Mesenchymal stem cell (in vitro differentiated cells and primary cell): Measurements from ENCODE around the gene RPS26.

Source experiments
- DNase-seq: peaks from one replicate; pipeline ENCODE4 v3.0.0-alpha.2; 2013
- H2AFZ ChIP-seq: one replicate; pipeline ENCODE4 v1.6.1; 2013; ENCODE audit warnings: low read depth, mild to moderate bottlenecking, control low read depth, inconsistent platforms, low read length, moderate library complexity
- H2AK5ac ChIP-seq: 2 replicates; pipeline ENCODE4 v1.6.1; 2013; ENCODE audit warnings: low read length, moderate library complexity, mild to moderate bottlenecking, inconsistent platforms; ENCODE audit not compliant: severe bottlenecking
- H2BK120ac ChIP-seq: one replicate; pipeline ENCODE4 v1.6.1; 2013; ENCODE audit warnings: low read depth, mild to moderate bottlenecking, inconsistent platforms, low read length, moderate library complexity
- H2BK12ac ChIP-seq, 2 experiments: one replicate each; pipeline ENCODE4 v1.6.1; 2013; ENCODE audit warnings: inconsistent platforms in 2 of 2, low read length in 2 of 2, mild to moderate bottlenecking in 2 of 2, moderate library complexity in 2 of 2, control low read depth in 1 of 2
- H2BK15ac ChIP-seq: one replicate; pipeline ENCODE4 v1.6.1; 2013; ENCODE audit warnings: mild to moderate bottlenecking, low read depth, inconsistent platforms; ENCODE audit not compliant: poor library complexity, severe bottlenecking
- H2BK5ac ChIP-seq: 2 replicates; pipeline ENCODE4 v1.6.1; 2013; ENCODE audit warnings: low read depth, mild to moderate bottlenecking, low read length, control low read depth, inconsistent platforms; ENCODE audit not compliant: poor library complexity, severe bottlenecking
- H3K14ac ChIP-seq, 2 experiments: one replicate each; pipeline ENCODE4 v1.6.1; 2013; ENCODE audit warnings: inconsistent platforms in 2 of 2, low read length in 2 of 2, control low read depth in 1 of 2, mild to moderate bottlenecking in 1 of 2, moderate library complexity in 1 of 2
- H3K18ac ChIP-seq, 2 experiments: one replicate each; pipeline ENCODE4 v1.6.1; 2013; ENCODE audit warnings: inconsistent platforms in 2 of 2, low read length in 2 of 2, control low read depth in 1 of 2, low read depth in 1 of 2, mild to moderate bottlenecking in 1 of 2
- H3K23ac ChIP-seq, 2 experiments: one replicate each; pipeline ENCODE4 v1.6.1; 2013; ENCODE audit warnings: inconsistent platforms in 2 of 2, low read length in 2 of 2, mild to moderate bottlenecking in 2 of 2, moderate library complexity in 2 of 2, control low read depth in 1 of 2
- H3K27ac ChIP-seq: 2 replicates; pipeline ENCODE4 v1.5.1; 2013; ENCODE audit warnings: mild to moderate bottlenecking, moderate library complexity, low read length, control low read depth, inconsistent platforms; ENCODE audit not compliant: poor library complexity, severe bottlenecking
- H3K27me3 ChIP-seq, 2 experiments: 2 replicates each; pipeline versions ENCODE4 v1.6.1 to v1.7.0; 2013; ENCODE audit warnings: low read length in 2 of 2, mild to moderate bottlenecking in 2 of 2, moderate library complexity in 2 of 2, control low read depth in 1 of 2, inconsistent platforms in 1 of 2; ENCODE audit not compliant: control insufficient read depth in 1 of 2, insufficient read depth in 1 of 2
- H3K36me3 ChIP-seq, 2 experiments: 2 replicates each; pipeline versions ENCODE4 v1.6.1 to v1.7.0; 2013; ENCODE audit warnings: low read length in 2 of 2, control low read depth in 1 of 2, inconsistent platforms in 1 of 2, low read depth in 1 of 2, mild to moderate bottlenecking in 1 of 2; ENCODE audit not compliant: insufficient read depth in 2 of 2, control insufficient read depth in 1 of 2
- H3K4ac ChIP-seq, 2 experiments: one replicate each; pipeline ENCODE4 v1.6.1; 2013; ENCODE audit warnings: inconsistent platforms in 2 of 2, low read length in 2 of 2, mild to moderate bottlenecking in 2 of 2, moderate library complexity in 2 of 2, control low read depth in 1 of 2, low read depth in 1 of 2
- H3K4me1 ChIP-seq: 2 replicates; pipeline ENCODE4 v1.6.1; 2013; ENCODE audit warnings: low read depth, low read length, control low read depth; ENCODE audit not compliant: control insufficient read depth, insufficient read depth
- H3K4me2 ChIP-seq: 2 replicates; pipeline ENCODE4 v1.6.1; 2013; ENCODE audit warnings: low read length, mild to moderate bottlenecking, inconsistent platforms; ENCODE audit not compliant: poor library complexity, severe bottlenecking
- H3K4me3 ChIP-seq, 2 experiments: 2 replicates each; pipeline versions ENCODE4 v1.5.1 to v1.7.0; 2013; ENCODE audit warnings: low read length in 2 of 2, mild to moderate bottlenecking in 2 of 2, control low read depth in 1 of 2, low read depth in 1 of 2; ENCODE audit not compliant: insufficient read depth in 1 of 2
- H3K79me1 ChIP-seq: replicated peaks from 2 replicates; pipeline ENCODE4 v1.6.1; 2013; ENCODE audit warnings: mild to moderate bottlenecking, control low read depth, low read length, inconsistent platforms; ENCODE audit not compliant: poor library complexity, severe bottlenecking
- H3K9ac ChIP-seq: 2 replicates; pipeline ENCODE4 v1.7.0; 2013; ENCODE audit warnings: mild to moderate bottlenecking, low read length, moderate library complexity
- H3K9me3 ChIP-seq: 2 replicates; pipeline ENCODE4 v1.7.0; 2013; ENCODE audit warnings: mild to moderate bottlenecking, low read length; ENCODE audit not compliant: control insufficient read depth
- H4K8ac ChIP-seq: one replicate; pipeline ENCODE4 v1.6.1; 2013; ENCODE audit warnings: inconsistent platforms, mild to moderate bottlenecking, low read length, moderate library complexity
- H4K91ac ChIP-seq: one replicate; pipeline ENCODE4 v1.6.1; 2013; ENCODE audit warnings: mild to moderate bottlenecking, low read length, inconsistent platforms
- WGBS: methylation state at CpG from one replicate; pipeline ENCODE4 v1.1.7; 2013; ENCODE audit warnings: mixed read lengths; 5-methylcytosine and 5-hydroxymethylcytosine counted together

The RPS26 gene

DNA sequence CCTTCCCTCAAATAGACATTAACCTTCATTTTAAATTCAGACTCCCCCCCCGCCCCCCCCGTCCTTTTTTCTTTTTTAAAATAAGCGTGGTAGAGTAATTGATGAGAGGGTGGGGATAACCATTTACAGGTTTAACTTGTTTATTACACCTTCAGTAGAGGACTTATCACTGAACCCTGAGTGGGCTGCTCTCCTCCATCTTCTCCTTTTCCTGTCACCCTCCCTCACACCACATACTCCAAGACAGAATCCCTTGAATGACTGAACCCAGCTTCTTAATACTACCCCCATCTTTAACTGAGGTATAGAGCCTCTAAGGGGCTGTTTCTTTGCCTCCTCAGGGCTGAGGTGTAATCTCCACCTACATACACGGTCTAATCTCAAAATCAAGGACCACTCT lies 24.5 kb upstream of the RPS26 start:
- H2AFZ ChIP-seq = no peak overlapping the region
- no peak overlapping the region for H2BK12ac ChIP-seq
- H2BK120ac ChIP-seq = no peak overlapping the region
- H3K9ac ChIP-seq = no peak overlapping the region
- no peak overlapping the region for H3K4me3 ChIP-seq
- peaks cover 17% of the 10 kb centered on the region for H3K4me1 ChIP-seq
- H2BK5ac ChIP-seq = no peak overlapping the region
- no peaks in the 10 kb centered on the region for H3K27me3 ChIP-seq
- no peak overlapping the region for H4K8ac ChIP-seq
- no peak overlapping the region for H2BK15ac ChIP-seq
- H3K36me3 ChIP-seq = peaks cover 0 to 15% of the 10 kb centered on the region in 2 experiments
- 100% methylated on average over 1 of the region's 4 CpGs for WGBS
- H3K14ac ChIP-seq = no peak overlapping the region
- H3K4ac ChIP-seq = no peak overlapping the region
- no peak overlapping the region for H4K91ac ChIP-seq
- H3K79me1 ChIP-seq = peaks cover 2% of the 10 kb centered on the region
- no peak overlapping the region for H3K18ac ChIP-seq
- no peak for DNase-seq
- H2AK5ac ChIP-seq = no peak overlapping the region
- H3K23ac ChIP-seq = no peak overlapping the region
- no peak overlapping the region for H3K27ac ChIP-seq
- no peak overlapping the region for H3K4me2 ChIP-seq
- no peaks in the 10 kb centered on the region for H3K9me3 ChIP-seq

DNA sequence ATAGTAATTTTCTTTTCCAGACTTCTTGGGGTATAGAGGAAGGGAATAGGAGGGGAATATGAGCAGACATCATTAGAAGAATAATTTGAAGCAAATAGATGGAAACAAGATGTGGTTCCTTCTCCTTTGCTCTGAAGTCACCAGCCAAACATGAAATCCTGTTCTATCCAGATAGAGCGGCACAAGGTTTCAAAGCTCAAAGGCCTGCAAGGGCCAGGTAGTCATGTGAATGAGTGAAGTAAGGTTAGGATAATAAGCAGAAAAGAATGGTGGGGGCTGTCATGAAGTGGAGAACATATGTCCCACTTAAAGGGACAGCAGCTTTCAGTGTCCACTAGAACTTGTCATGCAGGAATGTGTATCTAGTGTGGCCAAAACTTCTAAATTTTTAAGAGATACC lies 23.4 kb upstream of the RPS26 start:
- Histone ChIP-seq H3K9me3 (no peaks in the 10 kb centered on the region), H2BK12ac (no peak overlapping the region), H4K91ac (no peak overlapping the region), H3K36me3 (peaks cover 0 to 15% of the 10 kb centered on the region in 2 experiments), H3K27me3 (no peaks in the 10 kb centered on the region), H3K4ac (no peak overlapping the region), H3K18ac (no peak overlapping the region), H2AFZ (no peak overlapping the region), H3K4me1 (peaks cover 17% of the 10 kb centered on the region), H3K14ac (no peak overlapping the region), H3K4me3 (no peak overlapping the region), H3K79me1 (peaks cover 9% of the 10 kb centered on the region), H3K23ac (no peak overlapping the region), H2AK5ac (no peak overlapping the region), H2BK120ac (no peak overlapping the region), H2BK15ac (no peak overlapping the region), H2BK5ac (no peak overlapping the region), H3K27ac (no peak overlapping the region), H3K4me2 (no peak overlapping the region), H3K9ac (no peak overlapping the region), H4K8ac (no peak overlapping the region)
- 100% methylated on average over 1 of the region's 1 CpG for WGBS
- no peak for DNase-seq

DNA sequence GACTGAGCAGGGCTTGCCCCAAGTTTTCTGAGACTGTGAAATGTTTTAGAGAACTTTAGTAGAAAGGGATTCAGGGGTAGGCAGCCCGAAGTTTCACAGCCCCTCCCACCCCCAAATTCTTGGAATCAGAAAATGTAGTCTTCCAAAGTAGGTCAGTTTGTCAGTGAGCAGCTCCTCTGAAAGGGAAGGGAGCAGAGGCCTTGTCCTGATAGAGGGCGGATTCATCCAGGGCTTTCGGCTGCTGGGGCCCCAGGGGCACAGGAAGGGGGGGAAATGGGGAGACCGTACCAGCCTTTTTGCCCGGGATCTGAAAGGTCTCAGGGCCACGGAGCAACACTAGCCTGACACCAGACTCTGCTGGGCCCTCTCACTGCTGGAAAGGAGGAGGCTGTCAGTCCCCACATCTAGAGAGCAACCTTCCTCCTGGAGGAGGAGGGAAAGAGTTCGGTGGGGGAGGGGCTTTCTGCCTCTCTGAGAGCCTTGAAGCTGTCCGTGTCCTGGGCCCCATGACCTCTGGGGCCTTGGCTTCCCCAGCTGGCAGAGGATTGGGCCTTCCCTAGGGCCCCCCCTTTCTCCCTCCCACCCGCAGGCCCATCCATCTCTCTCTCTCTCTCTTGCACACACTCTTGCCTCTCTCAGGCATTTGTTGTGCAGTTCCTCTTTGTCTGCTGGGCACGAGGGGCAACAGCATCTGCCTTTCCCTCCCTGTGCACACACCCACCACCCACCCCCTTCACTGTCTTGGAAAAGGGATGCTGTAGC lies 21.1 kb upstream of the RPS26 start, which contains the start of gene IKZF4:
Gene IKZF4 (plus strand): TSS at position 621 of the 762 bp plus-strand sequence. CDS start 451 bp downstream, outside the sequence.
- peak within 1 kb of the TSS; percentile 80 for H2BK120ac ChIP-seq
- peaks cover 15% of the 10 kb centered on the region for H3K79me1 ChIP-seq
- H3K36me3 ChIP-seq = peaks cover 11 to 27% of the 10 kb centered on the region in 2 experiments
- H2BK5ac ChIP-seq = peak within 1 kb of the TSS; percentile 59
- H3K9ac ChIP-seq = peak within 1 kb of the TSS; percentile 69
- peak within 1 kb of the TSS; percentile 81 to 99 for H3K18ac ChIP-seq
- H2BK12ac ChIP-seq = peak within 1 kb of the TSS; percentile 78 to 87
- H3K4me3 ChIP-seq = peak within 1 kb of the TSS; percentile 53 to 71
- H2AFZ ChIP-seq = peak within 1 kb of the TSS; percentile 18
- peak within 1 kb of the TSS in 1 of 2 experiments; percentile 94 for H3K23ac ChIP-seq
- H4K8ac ChIP-seq = peak within 1 kb of the TSS; percentile 94
- H2AK5ac ChIP-seq = peak within 1 kb of the TSS; percentile 5
- H4K91ac ChIP-seq = peak within 1 kb of the TSS; percentile 79
- peak within 1 kb of the TSS; percentile 73 for H3K4me2 ChIP-seq
- H2BK15ac ChIP-seq = peak within 1 kb of the TSS; percentile 39
- no peaks in the 10 kb centered on the region for H3K27me3 ChIP-seq
- WGBS = 11% methylated on average over 9 of the region's 10 CpGs
- DNase-seq = peak; percentile 91
- H3K27ac ChIP-seq = peak within 1 kb of the TSS; percentile 76
- H3K4ac ChIP-seq = peak within 1 kb of the TSS; percentile 92 to 98
- peak within 1 kb of the TSS in 1 of 2 experiments; percentile 98 for H3K14ac ChIP-seq
- no peaks in the 10 kb centered on the region for H3K9me3 ChIP-seq
- H3K4me1 ChIP-seq = peaks cover 17% of the 10 kb centered on the region

DNA sequence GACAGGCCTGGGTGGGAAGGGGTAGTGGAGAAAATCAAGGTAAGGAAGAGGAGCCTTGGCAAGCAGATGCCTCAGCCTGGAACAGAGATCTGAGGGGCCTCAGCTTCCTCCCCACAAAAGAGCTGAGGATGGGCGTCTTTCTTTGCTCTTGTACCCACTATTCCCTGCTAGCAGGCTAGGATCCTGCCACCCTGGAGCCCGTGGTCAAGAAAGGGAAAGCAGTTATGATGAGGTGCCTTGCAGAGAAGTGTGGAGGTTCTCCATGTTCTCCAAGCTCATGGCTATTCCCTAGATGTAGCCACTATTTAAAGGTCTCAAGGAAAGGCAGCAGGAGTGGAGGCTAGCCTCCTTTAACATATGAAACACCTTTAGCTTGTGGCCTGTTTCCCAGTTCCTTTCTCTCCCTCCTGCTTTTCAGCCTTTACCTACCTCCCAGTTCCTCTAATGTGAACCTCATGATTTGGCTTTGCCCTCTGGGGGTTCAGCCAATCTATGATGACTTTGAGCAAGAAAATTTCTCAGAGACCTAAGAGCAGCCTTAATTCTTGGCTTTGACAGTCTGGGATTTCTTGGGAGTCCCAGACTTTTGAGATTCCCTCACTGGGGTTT lies 19.7 kb upstream of the RPS26 start:
- peak overlapping the region in 1 of 2 experiments; percentile 71 for H3K4me3 ChIP-seq
- H2BK5ac ChIP-seq = no peak overlapping the region
- peak; percentile 37 for DNase-seq
- H3K36me3 ChIP-seq = peaks cover 18 to 33% of the 10 kb centered on the region in 2 experiments
- H3K18ac ChIP-seq = peak overlapping the region; percentile 81 to 99
- peak overlapping the region; percentile 5 for H2AK5ac ChIP-seq
- H3K79me1 ChIP-seq = peaks cover 18% of the 10 kb centered on the region
- H2BK120ac ChIP-seq = peak overlapping the region; percentile 80
- no peaks in the 10 kb centered on the region for H3K9me3 ChIP-seq
- H3K4ac ChIP-seq = peak overlapping the region in 1 of 2 experiments; percentile 98
- H2BK15ac ChIP-seq = peak overlapping the region; percentile 39
- peaks cover 17% of the 10 kb centered on the region for H3K4me1 ChIP-seq
- WGBS = 46% methylated on average over 2 of the region's 2 CpGs
- peak overlapping the region; percentile 79 for H4K91ac ChIP-seq
- H3K4me2 ChIP-seq = peak overlapping the region; percentile 73
- no peak overlapping the region for H2AFZ ChIP-seq
- H2BK12ac ChIP-seq = peak overlapping the region in 1 of 2 experiments; percentile 85
- H3K27ac ChIP-seq = peak overlapping the region; percentile 13
- H3K14ac ChIP-seq = no peak overlapping the region
- peak overlapping the region in 1 of 2 experiments; percentile 92 for H3K23ac ChIP-seq
- no peaks in the 10 kb centered on the region for H3K27me3 ChIP-seq
- peak overlapping the region; percentile 94 for H4K8ac ChIP-seq
- peak overlapping the region; percentile 69 for H3K9ac ChIP-seq
